ENCODE data around the gene ADAM12.

ADAM12 gene

DNA sequence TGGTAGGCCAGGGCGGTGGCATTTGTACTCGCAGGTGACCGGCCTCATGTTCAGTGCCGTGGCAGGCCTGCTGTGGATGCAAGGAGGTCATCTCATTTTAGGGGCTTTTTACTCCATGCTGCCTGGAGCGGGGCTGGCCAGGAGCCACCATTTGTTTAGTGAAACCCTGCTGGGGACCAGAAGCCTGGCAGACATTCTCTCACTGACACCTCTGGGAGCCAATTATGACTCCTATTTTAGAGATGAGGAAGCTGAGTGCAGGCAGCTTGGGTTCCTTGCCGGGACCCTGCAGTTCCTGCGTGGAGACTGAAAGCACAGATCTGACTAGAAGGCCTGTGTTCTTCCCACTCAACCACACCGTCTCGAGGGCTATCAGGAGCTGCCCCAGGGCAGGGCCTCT lies 305.3 kb downstream of the ADAM12 start:
- no peak for DNase-seq (ENCODE audit: low read depth)

DNA sequence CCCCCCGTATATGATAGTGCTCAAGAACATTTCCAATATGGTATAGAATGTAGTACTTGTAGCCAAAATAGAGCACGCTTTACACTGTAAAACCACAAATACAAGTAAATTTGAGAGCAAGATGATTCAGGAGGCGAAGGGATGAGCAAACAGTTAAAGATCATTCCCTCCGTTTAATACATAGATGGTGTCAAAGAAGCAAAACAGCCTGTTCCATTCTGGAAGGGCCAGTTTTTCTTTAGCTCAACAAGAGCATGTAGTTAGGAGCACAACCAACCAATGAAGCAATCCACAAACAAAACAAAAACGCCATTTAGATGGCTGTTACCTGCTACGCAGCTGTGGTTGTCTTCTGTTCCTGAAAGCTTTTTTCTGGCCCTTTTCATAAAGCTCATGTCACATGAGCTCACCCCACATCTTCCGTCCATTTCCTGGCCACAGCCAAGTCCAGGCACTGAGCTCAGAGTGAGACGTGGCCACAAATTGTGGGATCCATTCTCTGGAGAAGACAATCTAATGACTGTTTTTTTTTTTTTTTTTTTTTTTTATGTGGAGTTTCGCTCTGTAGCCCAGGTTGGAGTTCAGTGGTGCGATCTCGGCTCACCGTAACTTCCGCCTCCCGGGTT lies 306.3 kb downstream of the ADAM12 start:
- DNase-seq (ENCODE audit: low read depth), result no peak

DNA sequence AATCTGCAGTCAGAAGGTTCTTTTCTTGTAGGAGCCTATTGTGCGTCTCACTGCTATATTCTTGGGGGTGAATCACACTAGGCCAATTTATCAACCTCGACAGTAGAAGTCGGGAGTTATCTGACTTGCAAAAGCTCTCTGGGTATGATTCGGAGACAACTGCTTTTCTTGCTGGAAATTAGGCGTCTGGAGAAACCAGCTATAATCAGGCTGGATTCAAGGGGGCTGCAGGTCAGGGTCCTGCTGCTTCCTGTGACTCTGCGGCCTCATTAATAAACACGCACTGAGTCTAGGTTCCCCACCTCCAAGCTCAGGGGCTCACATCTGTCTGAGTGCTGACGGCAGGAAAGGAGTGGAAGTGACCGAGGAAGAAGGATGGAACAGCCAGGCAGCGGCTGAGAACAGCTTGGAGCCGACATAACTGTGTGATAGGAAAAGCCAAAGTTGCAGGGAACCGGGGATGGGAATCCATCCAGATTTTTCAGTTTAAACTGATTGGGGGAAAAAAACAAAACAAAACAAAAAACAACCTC lies 307.3 kb downstream of the ADAM12 start:
- DNase-seq (ENCODE audit: low read depth), result no peak

- DNase-seq (ENCODE audit: low read depth), result no peak
These were observed 307.9 kb downstream of the ADAM12 start for GRCh38 chr10:126080291-126080825.

DNA sequence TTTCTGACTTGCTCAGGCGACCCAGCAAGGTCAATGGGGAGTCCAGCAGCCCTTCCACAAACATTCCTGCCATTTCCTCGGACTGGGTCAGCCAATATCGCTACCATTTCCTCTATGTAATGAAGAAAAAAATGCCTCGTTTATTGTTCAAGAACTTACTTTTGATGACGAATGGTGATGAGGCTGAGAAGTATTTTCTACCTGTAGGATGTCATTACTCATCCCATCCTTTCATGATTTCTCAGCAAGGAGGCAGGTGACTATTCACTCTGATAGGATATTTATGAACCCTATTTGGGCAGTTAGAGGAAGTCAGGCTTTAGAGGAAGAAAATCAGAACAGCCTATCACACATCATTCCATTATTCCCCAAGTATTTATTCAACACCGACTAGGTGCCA lies 313.3 kb downstream of the ADAM12 start:
- DNase-seq (ENCODE audit: low read depth), result no peak

GRCh38 chr10:126074291-126074690 lies 314.0 kb downstream of the ADAM12 start:
- DNase-seq (ENCODE audit: low read depth), result no peak

- DNase-seq (ENCODE audit: low read depth), result no peak
These were observed 314.7 kb downstream of the ADAM12 start for GRCh38 chr10:126073606-126074005.

GRCh38 chr10:126072622-126073021 lies 315.7 kb downstream of the ADAM12 start:
- no peak for DNase-seq (ENCODE audit: low read depth)

DNA sequence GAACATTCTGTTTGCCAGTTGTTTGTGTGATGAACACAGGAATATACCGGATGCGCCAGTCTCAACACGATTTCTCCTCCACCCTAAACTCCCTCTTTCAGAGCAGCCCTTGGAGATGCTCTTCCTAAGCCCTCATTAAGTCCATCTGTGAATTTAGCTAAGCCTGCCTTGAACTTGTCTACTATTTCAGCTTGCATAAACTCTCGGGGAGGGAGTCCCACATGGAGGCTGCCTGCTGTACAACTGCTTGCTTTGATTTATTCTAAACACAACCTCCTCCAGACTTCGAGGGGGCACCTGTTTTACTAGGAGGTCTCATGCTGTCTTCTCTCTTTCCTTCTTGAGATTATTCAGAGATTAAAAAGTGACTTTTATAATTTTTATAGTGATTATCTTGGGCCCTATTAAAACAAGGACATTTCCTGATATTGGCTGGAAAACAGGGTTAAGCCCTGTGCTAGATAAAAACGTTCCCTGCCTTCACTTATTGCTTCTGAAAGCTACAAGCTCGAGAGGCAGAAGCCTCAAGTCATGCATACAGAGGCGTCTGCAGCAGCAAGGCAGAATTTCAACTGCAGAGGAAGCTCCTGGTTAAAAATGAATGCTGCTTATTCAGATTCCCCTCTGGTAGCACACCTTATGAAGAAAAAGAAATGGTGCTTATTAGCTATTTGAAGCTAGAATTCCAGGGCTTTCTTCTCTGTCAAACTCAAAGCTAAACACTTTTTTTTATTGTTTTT lies 317.6 kb downstream of the ADAM12 start:
- DNase-seq (ENCODE audit: low read depth), result no peak

DNA sequence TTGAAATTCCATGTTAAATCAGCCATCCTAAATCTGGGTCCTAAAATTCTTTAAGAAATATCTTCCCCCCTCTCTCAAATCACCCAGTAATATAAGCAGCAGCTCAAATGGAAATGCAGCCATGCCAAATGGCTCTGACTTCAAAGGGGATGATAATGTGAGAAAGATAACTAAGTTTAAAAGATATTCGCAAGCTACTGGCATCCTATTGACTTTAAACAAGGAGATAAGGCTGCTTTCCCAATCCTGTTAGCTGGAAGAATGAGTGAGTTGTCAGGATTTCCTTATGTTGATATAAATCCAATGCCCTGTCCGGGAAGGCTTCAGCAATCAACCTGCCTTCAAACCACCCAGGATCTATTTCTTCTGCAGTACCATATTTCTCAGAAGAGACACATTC lies 320.0 kb downstream of the ADAM12 start:
- no peak for DNase-seq (ENCODE audit: low read depth)

DNA sequence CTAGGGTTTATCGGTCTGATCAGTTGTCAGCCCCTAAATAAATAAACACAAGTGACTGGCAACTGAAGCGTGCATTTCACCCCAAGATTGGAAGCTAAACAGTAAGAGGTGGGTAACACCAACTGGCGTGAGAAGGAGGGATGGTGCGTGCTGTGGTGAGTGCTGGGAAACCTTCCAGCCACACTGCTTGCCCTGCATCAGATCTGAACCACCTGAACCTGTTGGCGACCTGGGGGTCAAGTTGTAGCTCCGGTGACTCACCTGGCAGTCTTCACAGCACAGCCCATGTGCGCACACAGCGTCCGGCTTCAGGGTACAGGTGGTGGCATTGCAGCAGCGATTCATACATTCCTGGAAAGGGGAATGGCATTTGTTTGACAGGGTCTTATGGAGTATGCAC lies 321.8 kb downstream of the ADAM12 start:
- DNase-seq (ENCODE audit: low read depth), result no peak

DNA sequence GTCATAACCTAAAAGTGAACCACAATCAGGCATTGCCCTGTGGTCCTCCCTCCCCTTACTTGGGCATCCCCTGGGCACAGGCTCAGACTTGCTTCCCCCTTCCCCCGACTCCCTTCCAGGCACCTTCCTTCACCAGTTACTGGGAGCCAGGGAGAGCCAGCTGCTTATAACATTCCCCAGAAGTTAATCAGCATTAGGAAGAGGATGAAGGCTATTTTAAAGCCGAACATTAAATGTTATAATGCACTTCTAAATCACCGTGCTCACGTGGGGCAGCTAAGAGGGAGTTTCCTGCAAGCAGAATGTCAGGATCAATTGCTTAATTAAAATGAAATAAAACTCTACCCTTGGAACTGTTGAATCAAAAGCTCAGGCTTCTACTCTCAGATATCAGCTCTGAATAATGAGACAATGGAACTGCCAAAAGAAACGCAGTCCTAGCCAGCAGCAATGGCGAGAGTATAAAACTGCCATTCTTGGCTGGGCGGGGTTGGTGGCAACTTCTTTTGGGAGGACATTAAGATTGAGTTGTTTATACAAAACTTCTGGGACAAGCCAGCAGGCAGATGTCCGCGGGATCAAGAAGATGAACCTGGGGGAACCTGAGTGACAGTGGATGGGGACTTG lies 322.4 kb downstream of the ADAM12 start:
- no peak for DNase-seq (ENCODE audit: low read depth)

DNA sequence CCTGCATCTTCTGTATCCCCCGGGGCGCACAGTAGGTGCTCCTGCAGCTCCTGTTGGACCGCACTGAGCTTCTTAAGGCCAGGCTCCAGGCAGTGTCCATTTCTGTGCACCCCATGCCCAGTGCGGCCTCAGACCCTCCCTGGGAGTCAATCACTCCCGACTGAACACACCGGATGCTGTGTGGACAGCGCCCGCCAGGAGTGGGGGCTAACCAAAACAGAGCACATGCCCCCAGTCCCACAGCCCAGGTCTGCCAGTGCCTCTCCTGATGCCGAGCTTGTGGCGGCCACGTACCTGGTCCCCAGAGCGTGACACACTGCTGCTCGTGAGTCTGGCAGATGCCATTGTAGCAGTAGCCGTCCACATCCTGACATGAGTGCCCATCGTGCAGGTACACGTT lies 323.8 kb downstream of the ADAM12 start:
- no peak for DNase-seq (ENCODE audit: low read depth)

DNA sequence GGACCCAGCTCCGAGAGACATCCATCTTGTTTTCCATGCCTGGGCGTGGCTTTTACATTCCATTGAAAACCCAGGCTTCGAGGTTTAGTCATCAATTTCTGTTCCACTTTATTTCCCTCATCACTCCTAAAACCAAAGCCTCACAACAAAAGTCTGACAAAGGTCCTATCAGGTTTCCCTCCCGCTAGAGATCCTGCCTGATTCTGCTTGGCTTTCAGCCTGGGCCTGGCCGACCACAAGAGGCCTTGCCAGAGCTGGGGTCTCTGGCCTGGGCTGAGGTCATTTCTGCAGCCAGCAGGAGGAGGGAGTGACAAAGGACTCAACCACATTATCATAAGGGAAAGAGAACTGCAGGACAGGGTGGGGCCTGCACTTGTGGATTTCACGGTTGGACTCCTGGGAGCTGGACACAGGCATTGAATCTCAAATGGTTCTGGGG lies 324.9 kb downstream of the ADAM12 start:
- DNase-seq (ENCODE audit: low read depth), result no peak

GRCh38 chr10:126062131-126063032 lies 325.9 kb downstream of the ADAM12 start:
- DNase-seq (ENCODE audit: low read depth), result no peak

- no peak for DNase-seq (ENCODE audit: low read depth)
These were observed 326.8 kb downstream of the ADAM12 start for GRCh38 chr10:126061526-126061925.

GRCh38 chr10:126060261-126060931 lies 327.9 kb downstream of the ADAM12 start:
- DNase-seq (ENCODE audit: low read depth), result no peak

GRCh38 chr10:126059076-126059826 lies 329.0 kb downstream of the ADAM12 start:
- DNase-seq (ENCODE audit: low read depth), result no peak

DNA sequence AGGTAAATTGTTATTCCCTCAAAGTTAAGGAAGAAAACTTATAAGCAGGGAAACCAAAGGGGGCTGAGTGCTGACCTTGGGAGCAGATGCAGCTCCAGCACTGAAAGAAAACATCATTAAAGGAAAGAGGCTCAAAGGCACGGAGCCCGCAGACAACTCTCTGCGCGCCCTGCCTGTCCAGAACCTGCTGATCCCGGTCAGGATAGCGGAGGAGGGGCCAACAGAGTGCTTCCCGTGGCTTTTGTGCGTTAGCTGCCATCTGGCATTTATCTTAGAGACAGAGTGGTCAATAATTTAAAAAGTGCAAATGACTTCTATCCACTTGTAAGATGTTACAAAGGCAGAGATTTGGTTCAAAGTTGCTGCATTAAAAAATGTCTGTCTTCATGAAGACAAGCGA lies 329.8 kb downstream of the ADAM12 start:
- DNase-seq (ENCODE audit: low read depth), result no peak

DNA sequence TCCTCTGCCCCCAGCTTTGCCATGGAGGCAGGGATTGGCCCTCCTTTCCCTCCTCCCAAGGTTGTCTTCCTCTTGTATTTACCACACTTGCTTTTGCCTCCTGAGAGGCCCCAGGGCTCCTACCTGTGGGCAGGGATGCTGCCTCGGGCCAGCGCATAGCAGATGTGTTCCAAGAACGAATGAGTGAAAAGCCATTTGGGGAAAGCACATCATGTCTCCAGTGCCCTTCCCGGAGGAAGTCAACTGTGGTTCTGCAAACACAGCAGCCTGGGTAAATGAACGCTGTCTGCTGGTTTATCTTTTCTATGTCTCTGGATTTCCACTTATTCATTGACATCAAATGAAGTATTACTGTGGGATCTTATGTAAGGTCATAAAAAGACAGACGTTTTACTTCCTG lies 330.2 kb downstream of the ADAM12 start:
- DNase-seq (ENCODE audit: low read depth), result no peak

GRCh38 chr10:126057494-126057893 lies 330.8 kb downstream of the ADAM12 start:
- DNase-seq (ENCODE audit: low read depth), result no peak
